ENCODE measurements around the gene TOLLIP.

Gene TOLLIP

GRCh38 chr11:1353383-1354124, 44.1 kb upstream of the TOLLIP start:
- no peak for TF ChIP-seq CTCF (IDR thresholded peaks at IDR 0.05; ENCODE audit: low read depth, low read length)
- DNase-seq (ENCODE audit: low read depth in 2 of 2), result no peak
- H3K4me3 ChIP-seq (replicated peaks in 1 of 2; ENCODE audit: low read depth in 2 of 2, low read length in 2 of 2), result no peak overlapping the region

- no peak for DNase-seq (ENCODE audit: low read depth in 2 of 2)
- H3K4me3 ChIP-seq (replicated peaks in 1 of 2; ENCODE audit: low read depth in 2 of 2, low read length in 2 of 2), result no peak overlapping the region
- TF ChIP-seq CTCF (IDR thresholded peaks at IDR 0.05; ENCODE audit: low read depth, low read length), result no peak
These were observed 43.4 kb upstream of the TOLLIP start for GRCh38 chr11:1352696-1353382.

- TF ChIP-seq CTCF (IDR thresholded peaks at IDR 0.05; ENCODE audit: low read depth, low read length), result no peak
- DNase-seq (ENCODE audit: low read depth in 2 of 2), result no peak
- H3K4me3 ChIP-seq (replicated peaks in 1 of 2; ENCODE audit: low read depth in 2 of 2, low read length in 2 of 2), result no peak overlapping the region
These were observed 42.0 kb upstream of the TOLLIP start for GRCh38 chr11:1351278-1351937.

GRCh38 chr11:1350086-1350725, 40.8 kb upstream of the TOLLIP start:
- no peak for DNase-seq (ENCODE audit: low read depth in 2 of 2)
- TF ChIP-seq CTCF (IDR thresholded peaks at IDR 0.05; ENCODE audit: low read depth, low read length), result no peak
- no peak overlapping the region for H3K4me3 ChIP-seq (replicated peaks in 1 of 2; ENCODE audit: low read depth in 2 of 2, low read length in 2 of 2)

GRCh38 chr11:1349327-1350041, 40.1 kb upstream of the TOLLIP start:
- no peak overlapping the region for H3K4me3 ChIP-seq (replicated peaks in 1 of 2; ENCODE audit: low read depth in 2 of 2, low read length in 2 of 2)
- TF ChIP-seq CTCF (IDR thresholded peaks at IDR 0.05; ENCODE audit: low read depth, low read length), result no peak
- DNase-seq (ENCODE audit: low read depth in 2 of 2), result no peak

GRCh38 chr11:1348796-1349326, 39.4 kb upstream of the TOLLIP start:
- H3K4me3 ChIP-seq (replicated peaks in 1 of 2; ENCODE audit: low read depth in 2 of 2, low read length in 2 of 2), result no peak overlapping the region

More at GRCh38 chr11:1348796-1349326, 39.4 kb upstream of the TOLLIP start:
- TF ChIP-seq CTCF (IDR thresholded peaks at IDR 0.05; ENCODE audit: low read depth, low read length), result no peak
- DNase-seq (ENCODE audit: low read depth in 2 of 2), result no peak

All from cardiac fibroblast (primary cell).